Adrenal gland (tissue), 12 donors: ENCODE results near the gene SCN2B. TPM values are rescaled to one million over a fixed set of nuclear protein-coding genes. Genes with fewer than 3 reads are reported as not detected.

Source experiments
- DNase-seq, 7 donors: peaks; one replicate each; pipeline ENCODE4 v3.0.0-alpha.2; 2019 to 2020
- H3K27ac ChIP-seq, 5 donors: fragments of 200-600 bp; sonication (generic) in 4 of 5; 1 replicate in 3 of 5; 2 replicates in 2 of 5; pipeline versions ENCODE4 v1.5.1 to v1.8.0; 2016 to 2020; ENCODE audit warnings: mild to moderate bottlenecking in 1 of 5
- H3K27me3 ChIP-seq: fragments of 200-600 bp; 2 replicates; pipeline ENCODE4 v1.8.0; 2021
- H3K36me3 ChIP-seq, 2 donors: fragments of 200-600 bp; replicated peaks in 1 of 2; 1 replicate in 1 of 2; 2 replicates in 1 of 2; pipeline versions ENCODE4 v1.5.1 to v1.8.0; 2018 to 2022
- H3K4me1 ChIP-seq, 2 donors: fragments of 200-600 bp; replicated peaks in 1 of 2; 1 replicate in 1 of 2; 2 replicates in 1 of 2; pipeline versions ENCODE4 v1.5.1 to v1.8.0; 2018 to 2021
- H3K4me3 ChIP-seq, 4 donors: fragments of 200-600 bp; sonication (generic) in 3 of 4; one replicate each; pipeline ENCODE4 v1.5.1; 2016 to 2018
- H3K9me3 ChIP-seq, 3 donors: fragments of 200-600 bp; sonication (generic) in 1 of 3; replicated peaks in 1 of 3; 1 replicate in 2 of 3; 2 replicates in 1 of 3; pipeline versions ENCODE4 v1.5.1 to v1.8.0; 2016 to 2021
- CTCF ChIP-seq, 6 experiments: fragments of 450-650 bp in 4 of 6; fragments of 200-600 bp in 2 of 6; sonication (generic) in 1 of 6; IDR thresholded peaks; 1 replicate in 5 of 6; 2 replicates in 1 of 6; pipeline versions ENCODE4 v1.5.1 to v1.8.0; 2016 to 2021; ENCODE audit warnings: antibody characterized with exemption in 6 of 6, mild to moderate bottlenecking in 2 of 6, moderate library complexity in 1 of 6
- POLR2A ChIP-seq, 2 donors: fragments of 450-650 bp; IDR thresholded peaks; one replicate each; pipeline ENCODE4 v1.6.1; 2017; ENCODE audit warnings: antibody characterized with exemption in 2 of 2, mild to moderate bottlenecking in 2 of 2, moderate library complexity in 1 of 2
- WGBS, 4 donors: extraction: QIAGEN DNeasy Blood & Tissue Kit in 2 of 4; methylation state at CpG; one replicate each; pipeline versions ENCODE4 v1.1.5 to v1.1.7; 2013 to 2017; 5-methylcytosine and 5-hydroxymethylcytosine counted together
- intact Hi-C, 2 donors: fragments of 100-400 bp; cut with DNase I; formaldehyde crosslinking; loops; one replicate each; pipeline versions ENCODE4 v1.14.1 to v1.15.0; 2022 to 2023
- polyA plus RNA-seq, 3 donors: library from polyadenylated mRNA; stranded (reverse); fragments of 200-250 nt in 2 of 3; fragments of 350-450 nt in 1 of 3; fragmentation: Illumina TruSeq in 1 of 3; extraction: RNeasy Lipid Tissue Mini Kit (QIAGEN cat#74804) in 1 of 3; gene quantifications; one replicate each; pipeline ENCODE4 v1.2.3, GENCODE V29; 2013 to 2014
- total RNA-seq, 9 donors: library from RNA; depleted of rRNA in 4 of 9; stranded (reverse); fragments of >200 nt in 4 of 9; fragments of 120-200 nt in 1 of 9; fragmentation: NEBNext Ultra II Directional in 1 of 9; extraction: Animal tissue kit (Norgen Biotek cat#: 25700) in 1 of 9; gene quantifications; one replicate each; pipeline versions ENCODE4 v1.1.0 to v1.2.4, GENCODE V29; 2013 to 2023
- donor health status: healthy with polysubstance abuse.
- donor health status: Bipolar disorder and iron deficiency.
- donor health status: DM: yes; HTN: yes; CAD: no.
- donor health status: DM: no; HTN: no; CAD: no.
- donor health status: DM: no; HTN: no; CAD: no.
- donor health status: DM: yes; HTN: yes; CAD: no.

The SCN2B gene
- total and polyA plus RNA-seq, 12 donors: 0.09 to 0.96 (median 0.38) TPM

DNA sequence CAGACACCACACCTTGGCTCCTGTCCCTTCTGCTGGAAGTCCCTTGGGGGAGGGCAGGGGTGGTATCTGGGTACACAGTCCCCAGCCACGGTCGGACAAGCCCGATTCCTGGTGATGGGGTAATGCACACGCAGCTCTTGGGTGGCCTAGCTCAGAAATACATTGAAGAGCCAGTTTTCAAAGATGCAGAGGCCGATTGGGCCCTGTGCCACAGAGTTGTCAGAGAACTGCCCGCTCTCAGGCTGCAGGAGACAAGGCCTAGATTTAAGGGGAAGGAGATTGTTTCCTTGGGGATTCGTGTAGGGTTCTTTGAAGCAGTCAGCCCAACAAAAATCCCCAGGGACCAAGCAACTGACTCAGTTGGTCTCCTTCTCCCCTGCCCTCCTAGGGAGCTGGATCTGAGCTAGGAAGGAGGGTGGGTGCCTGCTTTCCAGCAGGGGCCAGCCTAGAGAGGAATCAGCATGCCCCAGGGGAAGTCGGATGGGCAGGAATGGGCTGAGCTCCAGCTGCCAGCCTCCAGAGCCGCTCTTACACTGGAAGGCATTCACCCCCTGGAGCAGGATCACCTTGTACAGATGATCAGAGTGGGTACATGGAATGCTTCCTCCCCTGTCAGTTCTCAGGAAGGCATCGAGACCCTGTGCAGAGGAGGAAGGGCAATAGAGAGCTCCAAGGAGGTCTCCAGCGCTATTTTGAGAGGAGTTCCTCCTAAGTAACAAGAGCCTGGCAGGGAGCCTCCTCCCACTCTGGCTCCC, 20.5 kb downstream of the SCN2B start:
- Histone ChIP-seq H3K4me1 (peaks cover 0 to 10% of the 10 kb centered on the region in 2 donors), H3K4me3 (no peak overlapping the region), H3K36me3 (no peaks in the 10 kb centered on the region), H3K9me3 (no peaks in the 10 kb centered on the region), H3K27me3 (peaks cover 29% of the 10 kb centered on the region), H3K27ac (no peak overlapping the region)
- no peak for TF ChIP-seq CTCF (IDR thresholded peaks at IDR 0.05)
- TF ChIP-seq POLR2A (IDR thresholded peaks at IDR 0.05): no peak
- DNase-seq: no peak
- WGBS, 4 donors: 53 to 58% (median 54%) methylated on average over 6 to 11 of the region's 11 CpGs
- intact Hi-C loops: no loop called here

DNA sequence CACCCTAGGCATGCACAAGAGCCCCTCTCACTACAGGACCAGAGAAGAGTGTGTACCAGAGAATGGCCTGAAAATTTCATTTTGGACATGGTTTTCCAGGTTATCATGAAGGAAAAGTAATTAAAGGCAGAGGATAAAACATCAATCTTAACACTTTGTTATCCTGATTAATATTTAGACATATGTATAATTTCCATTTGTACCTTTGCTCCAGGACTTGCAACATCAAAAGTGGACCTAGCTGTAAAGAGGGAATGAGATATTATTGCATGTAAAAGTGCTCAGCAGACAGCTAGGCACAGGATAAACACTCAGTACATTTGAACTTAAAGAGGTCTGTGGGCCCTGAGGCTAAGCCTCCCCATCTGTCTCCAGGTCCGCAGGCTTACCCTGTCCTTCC, 21.8 kb downstream of the SCN2B start:
- 84 to 100% (median 89%) methylated on average over 1 of the region's 1 CpG for WGBS, 4 donors
- intact Hi-C loops: no loop called here
- DNase-seq: no peak
- peaks cover 29% of the 10 kb centered on the region for H3K27me3 ChIP-seq
- no peak overlapping the region for H3K27ac ChIP-seq
- H3K36me3 ChIP-seq: no peaks in the 10 kb centered on the region
- H3K4me3 ChIP-seq: no peak overlapping the region
- peaks cover 0 to 10% of the 10 kb centered on the region in 2 donors for H3K4me1 ChIP-seq
- H3K9me3 ChIP-seq: no peaks in the 10 kb centered on the region
- TF ChIP-seq CTCF (IDR thresholded peaks at IDR 0.05): no peak
- TF ChIP-seq POLR2A (IDR thresholded peaks at IDR 0.05): no peak

GRCh38 chr11:118153976-118154375, 22.5 kb downstream of the SCN2B start:
- WGBS, 4 donors: 77 to 83% (median 78%) methylated on average over 6 to 11 of the region's 11 CpGs
- no peaks in the 10 kb centered on the region for H3K36me3 ChIP-seq
- H3K4me1 ChIP-seq: peaks cover 0 to 10% of the 10 kb centered on the region in 2 donors
- peaks cover 29% of the 10 kb centered on the region for H3K27me3 ChIP-seq
- H3K4me3 ChIP-seq: no peak overlapping the region
- no peak for DNase-seq
- intact Hi-C loops: no loop called here
- no peaks in the 10 kb centered on the region for H3K9me3 ChIP-seq
- no peak overlapping the region for H3K27ac ChIP-seq
- TF ChIP-seq CTCF (IDR thresholded peaks at IDR 0.05): no peak
- TF ChIP-seq POLR2A (IDR thresholded peaks at IDR 0.05): no peak

- H3K4me3 ChIP-seq: peak overlapping the region in 1 of 4 donors; percentile 47
These were observed 22.9 kb downstream of the SCN2B start for GRCh38 chr11:118153516-118153915.

More at GRCh38 chr11:118153516-118153915, 22.9 kb downstream of the SCN2B start:
- Histone ChIP-seq H3K36me3 (no peaks in the 10 kb centered on the region), H3K4me1 (peaks cover 0 to 10% of the 10 kb centered on the region in 2 donors), H3K27me3 (peaks cover 29% of the 10 kb centered on the region), H3K27ac (no peak overlapping the region), H3K9me3 (no peaks in the 10 kb centered on the region)
- DNase-seq: no peak
- intact Hi-C loops: no loop called here
- 24 to 31% (median 29%) methylated on average over 13 to 16 of the region's 16 CpGs for WGBS, 4 donors
- TF ChIP-seq POLR2A (IDR thresholded peaks at IDR 0.05) (no peak), CTCF (IDR thresholded peaks at IDR 0.05) (no peak)
